Mesenchymal stem cell (in vitro differentiated cells and primary cell): ENCODE data around the gene BPIFB1.

Experiments
- DNase-seq: peaks from one replicate; pipeline ENCODE4 v3.0.0-alpha.2; 2013
- H2AFZ ChIP-seq: one replicate; pipeline ENCODE4 v1.6.1; 2013; ENCODE audit warnings: low read depth, mild to moderate bottlenecking, control low read depth, inconsistent platforms, low read length, moderate library complexity
- H2AK5ac ChIP-seq: 2 replicates; pipeline ENCODE4 v1.6.1; 2013; ENCODE audit warnings: low read length, moderate library complexity, mild to moderate bottlenecking, inconsistent platforms; ENCODE audit not compliant: severe bottlenecking
- H2BK120ac ChIP-seq: one replicate; pipeline ENCODE4 v1.6.1; 2013; ENCODE audit warnings: low read depth, mild to moderate bottlenecking, inconsistent platforms, low read length, moderate library complexity
- H2BK12ac ChIP-seq, 2 experiments: one replicate each; pipeline ENCODE4 v1.6.1; 2013; ENCODE audit warnings: inconsistent platforms in 2 of 2, low read length in 2 of 2, mild to moderate bottlenecking in 2 of 2, moderate library complexity in 2 of 2, control low read depth in 1 of 2
- H2BK15ac ChIP-seq: one replicate; pipeline ENCODE4 v1.6.1; 2013; ENCODE audit warnings: mild to moderate bottlenecking, low read depth, inconsistent platforms; ENCODE audit not compliant: poor library complexity, severe bottlenecking
- H2BK5ac ChIP-seq: 2 replicates; pipeline ENCODE4 v1.6.1; 2013; ENCODE audit warnings: low read depth, mild to moderate bottlenecking, low read length, control low read depth, inconsistent platforms; ENCODE audit not compliant: poor library complexity, severe bottlenecking
- H3K14ac ChIP-seq, 2 experiments: one replicate each; pipeline ENCODE4 v1.6.1; 2013; ENCODE audit warnings: inconsistent platforms in 2 of 2, low read length in 2 of 2, control low read depth in 1 of 2, mild to moderate bottlenecking in 1 of 2, moderate library complexity in 1 of 2
- H3K18ac ChIP-seq, 2 experiments: one replicate each; pipeline ENCODE4 v1.6.1; 2013; ENCODE audit warnings: inconsistent platforms in 2 of 2, low read length in 2 of 2, control low read depth in 1 of 2, low read depth in 1 of 2, mild to moderate bottlenecking in 1 of 2
- H3K23ac ChIP-seq, 2 experiments: one replicate each; pipeline ENCODE4 v1.6.1; 2013; ENCODE audit warnings: inconsistent platforms in 2 of 2, low read length in 2 of 2, mild to moderate bottlenecking in 2 of 2, moderate library complexity in 2 of 2, control low read depth in 1 of 2
- H3K27ac ChIP-seq: 2 replicates; pipeline ENCODE4 v1.5.1; 2013; ENCODE audit warnings: mild to moderate bottlenecking, moderate library complexity, low read length, control low read depth, inconsistent platforms; ENCODE audit not compliant: poor library complexity, severe bottlenecking
- H3K27me3 ChIP-seq, 2 experiments: 2 replicates each; pipeline versions ENCODE4 v1.6.1 to v1.7.0; 2013; ENCODE audit warnings: low read length in 2 of 2, mild to moderate bottlenecking in 2 of 2, moderate library complexity in 2 of 2, control low read depth in 1 of 2, inconsistent platforms in 1 of 2; ENCODE audit not compliant: control insufficient read depth in 1 of 2, insufficient read depth in 1 of 2
- H3K36me3 ChIP-seq, 2 experiments: 2 replicates each; pipeline versions ENCODE4 v1.6.1 to v1.7.0; 2013; ENCODE audit warnings: low read length in 2 of 2, control low read depth in 1 of 2, inconsistent platforms in 1 of 2, low read depth in 1 of 2, mild to moderate bottlenecking in 1 of 2; ENCODE audit not compliant: insufficient read depth in 2 of 2, control insufficient read depth in 1 of 2
- H3K4ac ChIP-seq, 2 experiments: one replicate each; pipeline ENCODE4 v1.6.1; 2013; ENCODE audit warnings: inconsistent platforms in 2 of 2, low read length in 2 of 2, mild to moderate bottlenecking in 2 of 2, moderate library complexity in 2 of 2, control low read depth in 1 of 2, low read depth in 1 of 2
- H3K4me1 ChIP-seq: 2 replicates; pipeline ENCODE4 v1.6.1; 2013; ENCODE audit warnings: low read depth, low read length, control low read depth; ENCODE audit not compliant: control insufficient read depth, insufficient read depth
- H3K4me2 ChIP-seq: 2 replicates; pipeline ENCODE4 v1.6.1; 2013; ENCODE audit warnings: low read length, mild to moderate bottlenecking, inconsistent platforms; ENCODE audit not compliant: poor library complexity, severe bottlenecking
- H3K4me3 ChIP-seq, 2 experiments: 2 replicates each; pipeline versions ENCODE4 v1.5.1 to v1.7.0; 2013; ENCODE audit warnings: low read length in 2 of 2, mild to moderate bottlenecking in 2 of 2, control low read depth in 1 of 2, low read depth in 1 of 2; ENCODE audit not compliant: insufficient read depth in 1 of 2
- H3K79me1 ChIP-seq: replicated peaks from 2 replicates; pipeline ENCODE4 v1.6.1; 2013; ENCODE audit warnings: mild to moderate bottlenecking, control low read depth, low read length, inconsistent platforms; ENCODE audit not compliant: poor library complexity, severe bottlenecking
- H3K9ac ChIP-seq: 2 replicates; pipeline ENCODE4 v1.7.0; 2013; ENCODE audit warnings: mild to moderate bottlenecking, low read length, moderate library complexity
- H3K9me3 ChIP-seq: 2 replicates; pipeline ENCODE4 v1.7.0; 2013; ENCODE audit warnings: mild to moderate bottlenecking, low read length; ENCODE audit not compliant: control insufficient read depth
- H4K8ac ChIP-seq: one replicate; pipeline ENCODE4 v1.6.1; 2013; ENCODE audit warnings: inconsistent platforms, mild to moderate bottlenecking, low read length, moderate library complexity
- H4K91ac ChIP-seq: one replicate; pipeline ENCODE4 v1.6.1; 2013; ENCODE audit warnings: mild to moderate bottlenecking, low read length, inconsistent platforms
- WGBS: methylation state at CpG from one replicate; pipeline ENCODE4 v1.1.7; 2013; ENCODE audit warnings: mixed read lengths; 5-methylcytosine and 5-hydroxymethylcytosine counted together

The BPIFB1 gene

DNA sequence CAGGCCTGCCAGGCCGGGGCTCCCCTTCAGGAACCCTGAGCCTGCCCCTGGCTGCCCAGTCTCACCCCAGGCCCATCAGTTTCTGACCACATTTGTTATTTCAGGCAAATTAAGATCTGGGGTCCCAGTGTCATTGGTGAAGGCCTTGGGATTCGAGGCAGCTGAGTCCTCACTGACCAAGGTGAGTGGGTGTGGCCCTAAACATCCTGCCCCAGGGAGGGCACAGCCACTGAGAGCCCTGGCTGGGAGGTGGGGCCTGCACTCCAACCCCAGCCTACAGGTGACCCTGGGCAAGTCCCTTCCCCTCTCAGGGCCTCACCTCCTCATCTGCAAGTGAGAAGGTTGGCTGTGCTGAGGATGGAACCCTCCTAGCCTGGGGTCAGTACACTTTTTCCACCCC is 23.8 kb downstream of the BPIFB1 start:
- Histone ChIP-seq H2BK120ac (no peak overlapping the region), H2BK15ac (no peak overlapping the region)

DNA sequence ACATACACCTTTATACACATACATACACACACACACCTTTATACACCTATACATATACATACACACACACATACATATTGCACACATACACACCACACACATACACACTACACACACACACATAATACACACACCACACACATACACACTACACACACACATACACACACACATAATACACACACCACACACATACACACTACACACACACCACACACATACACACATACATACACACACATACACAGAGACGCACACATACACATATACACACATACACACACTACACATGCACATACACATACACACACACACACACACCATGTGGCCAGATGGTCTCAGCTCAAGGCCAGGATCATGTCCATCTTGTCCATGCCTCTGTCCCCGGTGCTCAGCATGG is 25.7 kb downstream of the BPIFB1 start:
- H2BK15ac ChIP-seq = no peak overlapping the region
- no peak overlapping the region for H4K8ac ChIP-seq
- no peak overlapping the region for H4K91ac ChIP-seq
- no peak overlapping the region for H3K4me2 ChIP-seq
- no peak overlapping the region for H2AFZ ChIP-seq
- H3K4me3 ChIP-seq = no peak overlapping the region
- peaks cover 10 to 16% of the 10 kb centered on the region in 2 experiments for H3K27me3 ChIP-seq
- H3K23ac ChIP-seq = no peak overlapping the region
- no peak overlapping the region for H2AK5ac ChIP-seq
- H3K27ac ChIP-seq = no peak overlapping the region
- H2BK12ac ChIP-seq = no peak overlapping the region
- H3K79me1 ChIP-seq = no peaks in the 10 kb centered on the region
- WGBS = 87% methylated on average over 2 of the region's 2 CpGs
- no peaks in the 10 kb centered on the region for H3K36me3 ChIP-seq
- H3K4me1 ChIP-seq = peaks cover 4% of the 10 kb centered on the region
- H3K14ac ChIP-seq = peak overlapping the region in 1 of 2 experiments; percentile 12
- no peak overlapping the region for H3K9ac ChIP-seq
- no peak for DNase-seq
- no peak overlapping the region for H3K18ac ChIP-seq
- H2BK120ac ChIP-seq = no peak overlapping the region
- no peak overlapping the region for H2BK5ac ChIP-seq
- no peak overlapping the region for H3K4ac ChIP-seq
- H3K9me3 ChIP-seq = no peaks in the 10 kb centered on the region

More for the DNA sequence above, 23.8 kb downstream of the BPIFB1 start:
- Histone ChIP-seq H3K4me2 (no peak overlapping the region), H3K79me1 (no peaks in the 10 kb centered on the region), H3K14ac (no peak overlapping the region), H2AK5ac (no peak overlapping the region), H3K36me3 (no peaks in the 10 kb centered on the region), H2BK12ac (no peak overlapping the region), H3K9ac (no peak overlapping the region), H3K23ac (no peak overlapping the region), H3K4me3 (no peak overlapping the region), H4K8ac (no peak overlapping the region), H3K27ac (no peak overlapping the region), H2AFZ (no peak overlapping the region), H2BK5ac (no peak overlapping the region), H3K27me3 (peaks cover 8 to 29% of the 10 kb centered on the region in 2 experiments), H3K18ac (no peak overlapping the region), H4K91ac (no peak overlapping the region), H3K4me1 (peaks cover 4% of the 10 kb centered on the region), H3K4ac (no peak overlapping the region), H3K9me3 (no peaks in the 10 kb centered on the region)
- DNase-seq = no peak
- WGBS = no CpG with 5 or more reads among the region's 2 CpGs

DNA sequence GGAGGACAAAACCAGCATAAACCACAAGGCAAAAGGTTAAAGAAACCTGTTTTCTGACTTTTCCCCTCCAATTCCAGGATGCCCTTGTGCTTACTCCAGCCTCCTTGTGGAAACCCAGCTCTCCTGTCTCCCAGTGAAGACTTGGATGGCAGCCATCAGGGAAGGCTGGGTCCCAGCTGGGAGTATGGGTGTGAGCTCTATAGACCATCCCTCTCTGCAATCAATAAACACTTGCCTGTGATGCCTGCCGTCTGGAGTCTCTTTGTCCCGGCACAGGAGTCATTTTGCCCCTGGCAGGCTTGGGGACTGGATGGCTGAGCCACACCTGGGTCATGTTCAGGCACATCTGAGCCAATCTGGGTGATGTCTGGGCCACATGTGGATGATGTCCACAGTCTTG is 26.6 kb downstream of the BPIFB1 start:
- DNase-seq = no peak
- Histone ChIP-seq H2BK5ac (no peak overlapping the region), H3K4ac (no peak overlapping the region), H3K23ac (no peak overlapping the region), H3K9me3 (no peaks in the 10 kb centered on the region), H3K27me3 (peaks cover 15 to 18% of the 10 kb centered on the region in 2 experiments), H3K27ac (no peak overlapping the region), H2BK120ac (no peak overlapping the region), H3K14ac (no peak overlapping the region), H3K4me2 (no peak overlapping the region), H3K4me1 (peaks cover 4% of the 10 kb centered on the region), H3K4me3 (no peak overlapping the region), H4K8ac (no peak overlapping the region), H3K18ac (no peak overlapping the region), H2BK15ac (no peak overlapping the region), H2AFZ (no peak overlapping the region), H4K91ac (no peak overlapping the region), H2AK5ac (no peak overlapping the region), H2BK12ac (no peak overlapping the region), H3K79me1 (no peaks in the 10 kb centered on the region), H3K9ac (no peak overlapping the region), H3K36me3 (no peaks in the 10 kb centered on the region)
- 81% methylated on average over 2 of the region's 2 CpGs for WGBS

DNA sequence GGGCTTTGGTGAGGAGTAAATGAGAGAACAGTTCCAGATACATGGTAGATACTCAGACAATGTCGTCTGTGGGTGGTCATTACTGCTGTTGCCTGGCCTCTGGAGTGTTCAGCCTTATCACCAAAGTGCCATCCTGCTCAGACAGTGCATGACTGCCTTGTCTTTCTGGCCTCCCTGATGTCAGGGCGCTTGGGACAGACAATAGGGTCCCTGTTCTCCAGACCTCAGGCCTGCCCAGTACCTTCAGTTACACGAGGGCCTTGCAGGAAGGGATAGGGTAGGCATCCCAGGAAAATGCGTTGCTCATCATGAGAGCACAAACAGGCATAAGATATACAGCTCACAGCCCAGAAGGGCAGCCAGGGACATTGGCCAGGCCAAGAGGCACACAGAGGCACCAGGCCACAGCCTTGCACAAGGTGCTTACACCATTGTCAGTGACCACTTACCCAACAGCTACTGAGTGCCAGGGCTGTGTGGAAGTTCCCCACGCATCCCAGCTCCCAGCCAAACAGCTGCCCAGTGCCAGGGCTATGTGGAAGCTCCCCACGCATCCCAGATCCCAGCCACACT is 27.4 kb downstream of the BPIFB1 start:
- Histone ChIP-seq H4K91ac (no peak overlapping the region), H3K23ac (no peak overlapping the region), H2BK5ac (no peak overlapping the region), H2BK12ac (no peak overlapping the region), H3K27me3 (peaks cover 15 to 24% of the 10 kb centered on the region in 2 experiments), H3K14ac (no peak overlapping the region), H3K4me1 (peaks cover 4% of the 10 kb centered on the region), H3K4me3 (no peak overlapping the region), H2BK15ac (no peak overlapping the region), H3K27ac (no peak overlapping the region), H3K79me1 (no peaks in the 10 kb centered on the region), H3K36me3 (no peaks in the 10 kb centered on the region), H3K4ac (no peak overlapping the region), H3K18ac (no peak overlapping the region), H3K9ac (no peak overlapping the region), H3K4me2 (no peak overlapping the region), H2AK5ac (no peak overlapping the region), H2BK120ac (no peak overlapping the region), H4K8ac (no peak overlapping the region), H3K9me3 (no peaks in the 10 kb centered on the region), H2AFZ (no peak overlapping the region)
- WGBS = 68% methylated on average over 6 of the region's 6 CpGs
- no peak for DNase-seq
